ENCODE measurements around the gene ACVR1B.

DNA sequence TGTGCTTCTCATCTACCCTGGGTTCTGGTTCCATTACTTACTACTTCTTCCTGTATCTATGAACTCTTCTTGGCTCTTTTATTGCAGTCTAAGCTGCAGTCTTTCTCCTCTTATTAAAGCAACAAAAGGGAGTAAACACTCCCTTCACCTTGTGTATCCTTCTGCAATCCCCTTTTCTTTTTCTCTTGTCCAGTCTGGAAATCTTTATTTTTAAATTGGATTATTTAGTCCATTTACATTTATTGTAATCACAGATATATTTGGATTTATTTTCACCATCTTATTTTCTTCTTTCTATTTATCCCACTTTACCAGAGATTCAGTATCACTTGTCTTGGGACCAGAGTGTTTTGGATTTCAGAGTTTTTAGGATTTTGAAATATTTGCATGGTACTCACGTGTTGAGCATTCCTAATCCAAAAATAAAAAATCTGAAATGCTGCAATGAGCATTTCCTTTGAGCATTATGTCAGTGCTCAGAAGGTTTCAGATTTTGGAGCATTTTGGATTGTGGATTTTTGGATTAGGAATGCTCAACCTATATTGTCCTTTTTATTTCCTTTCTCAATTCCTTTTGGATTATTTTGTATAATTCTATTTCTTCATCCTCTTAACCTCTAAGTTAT lies 6.8 kb upstream of the ACVR1B start:
- TF ChIP-seq, protein P1, sequence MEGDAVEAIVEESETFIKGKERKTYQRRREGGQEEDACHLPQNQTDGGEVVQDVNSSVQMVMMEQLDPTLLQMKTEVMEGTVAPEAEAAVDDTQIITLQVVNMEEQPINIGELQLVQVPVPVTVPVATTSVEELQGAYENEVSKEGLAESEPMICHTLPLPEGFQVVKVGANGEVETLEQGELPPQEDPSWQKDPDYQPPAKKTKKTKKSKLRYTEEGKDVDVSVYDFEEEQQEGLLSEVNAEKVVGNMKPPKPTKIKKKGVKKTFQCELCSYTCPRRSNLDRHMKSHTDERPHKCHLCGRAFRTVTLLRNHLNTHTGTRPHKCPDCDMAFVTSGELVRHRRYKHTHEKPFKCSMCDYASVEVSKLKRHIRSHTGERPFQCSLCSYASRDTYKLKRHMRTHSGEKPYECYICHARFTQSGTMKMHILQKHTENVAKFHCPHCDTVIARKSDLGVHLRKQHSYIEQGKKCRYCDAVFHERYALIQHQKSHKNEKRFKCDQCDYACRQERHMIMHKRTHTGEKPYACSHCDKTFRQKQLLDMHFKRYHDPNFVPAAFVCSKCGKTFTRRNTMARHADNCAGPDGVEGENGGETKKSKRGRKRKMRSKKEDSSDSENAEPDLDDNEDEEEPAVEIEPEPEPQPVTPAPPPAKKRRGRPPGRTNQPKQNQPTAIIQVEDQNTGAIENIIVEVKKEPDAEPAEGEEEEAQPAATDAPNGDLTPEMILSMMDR (IDR thresholded peaks at IDR 0.05; ENCODE audit: control extremely low read depth in 1 of 3, insufficient read depth in 1 of 3, low read depth in 1 of 3, low read length in 3 of 3) = no peak
- TF ChIP-seq JUN (IDR thresholded peaks at IDR 0.05; ENCODE audit: low read depth, low read length) = no peak
